Measurements from ENCODE around the gene ARMCX4. TPM values are rescaled to one million over a fixed set of nuclear protein-coding genes. Genes with fewer than 3 reads are reported as not detected.

The ARMCX4 gene
- total RNA-seq: 1 to 10 TPM; 1.9 to 6.1 (median 5.0) TPM

DNA sequence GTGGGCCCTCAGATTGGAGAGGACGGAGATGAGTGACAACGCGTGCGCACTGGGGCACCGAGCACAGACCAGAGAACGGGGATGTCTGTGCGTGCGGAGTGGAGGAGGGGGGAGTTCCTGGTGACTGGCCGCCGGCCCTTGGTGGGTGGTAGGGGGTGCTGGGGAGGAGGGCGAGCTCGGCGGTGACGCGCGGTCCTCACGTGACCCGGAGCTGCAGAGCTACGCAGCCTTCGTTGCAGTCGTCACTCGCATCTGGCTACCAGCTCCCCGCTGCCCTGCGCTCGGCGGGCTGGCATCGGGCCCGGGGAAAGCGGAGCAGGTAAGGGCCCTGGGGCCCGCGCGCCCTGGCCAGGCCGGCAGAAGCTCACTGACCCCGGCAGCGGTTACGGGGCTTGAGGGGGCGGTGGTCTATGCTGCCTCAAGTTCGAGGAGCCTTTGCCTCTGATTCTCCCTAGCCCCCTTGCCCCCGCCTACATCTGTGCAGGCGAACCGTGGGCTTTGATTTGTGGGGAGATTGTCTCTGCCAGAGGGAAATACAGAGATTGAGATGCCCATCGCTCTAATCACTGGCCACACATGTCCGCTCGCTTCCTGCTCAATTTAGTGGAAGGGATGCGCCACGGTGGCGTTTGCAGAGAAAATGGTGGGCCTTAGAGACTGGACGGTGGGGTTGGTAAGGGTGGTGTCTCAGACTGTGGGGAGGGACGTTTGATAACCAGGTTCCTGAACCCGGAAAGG is at the start of gene ARMCX4:
Gene ARMCX4 (plus strand): TSS at position 245 of the 738 bp plus-strand sequence. CDS start 3,134 bp downstream, outside the sequence.
- intact Hi-C loops (cut with DNase I; ENCODE audit: low total_unique reads): no loop called here
- H3K4me3 ChIP-seq (ENCODE audit: low read depth, poor library complexity, severe bottlenecking): peak within 1 kb of the TSS; percentile 12
- peak; percentile 14 to 83 for DNase-seq (ENCODE audit: low spot score in 2 of 2)
- WGBS, 2 donors: 7 to 42% methylated on average over 21 to 45 of the region's 50 CpGs
- TF ChIP-seq, protein P1, sequence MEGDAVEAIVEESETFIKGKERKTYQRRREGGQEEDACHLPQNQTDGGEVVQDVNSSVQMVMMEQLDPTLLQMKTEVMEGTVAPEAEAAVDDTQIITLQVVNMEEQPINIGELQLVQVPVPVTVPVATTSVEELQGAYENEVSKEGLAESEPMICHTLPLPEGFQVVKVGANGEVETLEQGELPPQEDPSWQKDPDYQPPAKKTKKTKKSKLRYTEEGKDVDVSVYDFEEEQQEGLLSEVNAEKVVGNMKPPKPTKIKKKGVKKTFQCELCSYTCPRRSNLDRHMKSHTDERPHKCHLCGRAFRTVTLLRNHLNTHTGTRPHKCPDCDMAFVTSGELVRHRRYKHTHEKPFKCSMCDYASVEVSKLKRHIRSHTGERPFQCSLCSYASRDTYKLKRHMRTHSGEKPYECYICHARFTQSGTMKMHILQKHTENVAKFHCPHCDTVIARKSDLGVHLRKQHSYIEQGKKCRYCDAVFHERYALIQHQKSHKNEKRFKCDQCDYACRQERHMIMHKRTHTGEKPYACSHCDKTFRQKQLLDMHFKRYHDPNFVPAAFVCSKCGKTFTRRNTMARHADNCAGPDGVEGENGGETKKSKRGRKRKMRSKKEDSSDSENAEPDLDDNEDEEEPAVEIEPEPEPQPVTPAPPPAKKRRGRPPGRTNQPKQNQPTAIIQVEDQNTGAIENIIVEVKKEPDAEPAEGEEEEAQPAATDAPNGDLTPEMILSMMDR (IDR thresholded peaks at IDR 0.05): no peak
- no peak for TF ChIP-seq POLR2A (IDR thresholded peaks at IDR 0.05)

DNA sequence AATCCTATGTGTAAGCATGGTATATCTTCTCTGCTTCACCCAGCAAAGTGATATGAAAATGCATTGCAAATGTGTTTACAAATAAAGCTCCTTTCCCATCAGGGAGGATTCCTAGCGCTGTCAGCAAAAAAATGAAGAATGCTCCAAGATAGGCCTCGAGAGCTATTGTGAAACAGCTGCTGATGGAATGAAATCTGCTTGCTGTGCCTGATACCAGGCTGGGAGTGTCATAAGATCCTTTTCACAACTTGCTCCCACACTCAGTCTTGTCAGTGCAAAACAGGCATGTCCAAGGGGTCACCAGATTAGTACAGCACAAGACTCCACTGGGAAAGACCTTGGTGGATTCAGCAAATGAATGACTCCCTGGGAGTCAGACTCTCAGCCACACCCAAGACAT is 43.2 kb upstream of the ARMCX4 start:
- TF ChIP-seq, protein P1 (IDR thresholded peaks at IDR 0.05): no peak
- no peak for TF ChIP-seq POLR2A (IDR thresholded peaks at IDR 0.05)
- intact Hi-C loops (cut with DNase I; ENCODE audit: low total_unique reads): no loop called here
- DNase-seq (ENCODE audit: low spot score in 2 of 2): no peak
- H3K4me3 ChIP-seq (ENCODE audit: low read depth, poor library complexity, severe bottlenecking): no peak overlapping the region
- 75 to 100% methylated on average over 2 of the region's 2 CpGs for WGBS, 2 donors

DNA sequence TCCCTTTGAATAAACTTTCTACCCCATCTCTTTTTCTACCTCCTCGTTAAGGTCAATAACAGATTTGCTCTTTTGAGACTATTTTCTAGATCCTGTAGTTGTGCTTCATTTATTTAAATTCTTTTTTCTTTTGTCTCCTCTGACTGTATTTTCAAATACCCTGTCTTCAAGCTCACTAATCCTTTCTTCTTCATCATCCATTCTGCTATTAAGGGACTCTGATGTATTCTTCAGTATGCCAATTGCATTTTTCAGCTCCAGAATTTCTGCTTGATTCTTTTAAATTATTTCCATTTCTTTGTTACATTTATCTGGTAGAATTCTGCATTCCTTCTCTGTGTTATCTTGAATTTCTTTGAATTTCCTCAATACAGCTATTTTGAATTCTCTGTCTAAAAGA is 36.0 kb upstream of the ARMCX4 start:
- 95 to 96% methylated on average over 1 of the region's 1 CpG for WGBS, 2 donors
- no peak overlapping the region for H3K4me3 ChIP-seq (ENCODE audit: low read depth, poor library complexity, severe bottlenecking)
- intact Hi-C loops (cut with DNase I; ENCODE audit: low total_unique reads): no loop called here
- no peak for TF ChIP-seq POLR2A (IDR thresholded peaks at IDR 0.05)
- TF ChIP-seq, protein P1 (IDR thresholded peaks at IDR 0.05): no peak
- DNase-seq (ENCODE audit: low spot score in 2 of 2): no peak

DNA sequence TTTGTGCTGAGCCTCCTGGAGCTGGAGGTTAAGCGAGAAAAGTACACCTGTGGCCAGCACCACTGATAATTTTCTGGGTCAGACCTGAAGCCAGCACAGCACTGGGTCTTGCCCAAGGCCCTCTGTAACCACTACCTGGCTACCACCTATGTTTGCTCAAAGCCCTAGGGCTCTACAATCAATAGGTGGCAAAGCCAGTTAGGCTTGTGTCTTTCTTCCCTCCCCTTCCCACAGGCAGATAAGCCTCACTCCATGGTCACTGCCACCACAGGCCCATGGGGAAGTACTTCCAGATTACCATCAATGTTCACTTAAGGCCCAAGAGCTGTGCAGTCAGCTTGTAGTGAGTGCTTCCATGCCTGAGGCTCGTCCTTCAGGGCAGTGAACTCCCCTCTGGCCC is 35.2 kb upstream of the ARMCX4 start:
- WGBS, 2 donors: 66 to 100% methylated on average over 1 to 2 of the region's 2 CpGs
- no peak overlapping the region for H3K4me3 ChIP-seq (ENCODE audit: low read depth, poor library complexity, severe bottlenecking)
- DNase-seq (ENCODE audit: low spot score in 2 of 2): no peak
- intact Hi-C loops (cut with DNase I; ENCODE audit: low total_unique reads): no loop called here
- TF ChIP-seq, protein P1 (IDR thresholded peaks at IDR 0.05): no peak
- no peak for TF ChIP-seq POLR2A (IDR thresholded peaks at IDR 0.05)

DNA sequence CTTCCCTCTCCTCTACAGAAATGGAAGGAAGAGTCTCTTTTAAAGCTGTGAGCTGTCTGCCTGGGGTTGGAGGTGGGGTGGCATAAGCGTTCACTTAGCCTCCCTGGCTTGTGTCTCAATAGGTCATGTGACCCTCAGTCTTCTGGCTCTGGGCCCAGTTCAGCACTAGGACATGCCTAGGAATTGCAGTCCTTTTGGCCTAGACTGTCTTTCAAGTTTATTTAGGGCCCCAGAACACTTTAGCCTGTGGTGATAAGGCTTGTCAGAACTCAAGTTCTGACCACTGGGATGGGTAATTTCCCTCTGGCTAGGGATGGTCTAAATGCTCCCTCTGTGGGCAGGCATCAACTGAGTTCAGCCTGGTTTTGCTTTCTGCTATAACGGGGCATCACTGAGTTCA is 34.3 kb upstream of the ARMCX4 start:
- TF ChIP-seq, protein P1 (IDR thresholded peaks at IDR 0.05): no peak
- TF ChIP-seq POLR2A (IDR thresholded peaks at IDR 0.05): no peak
- no peak for DNase-seq (ENCODE audit: low spot score in 2 of 2)
- no peak overlapping the region for H3K4me3 ChIP-seq (ENCODE audit: low read depth, poor library complexity, severe bottlenecking)
- intact Hi-C loops (cut with DNase I; ENCODE audit: low total_unique reads): no loop called here
- WGBS, 2 donors: 73 to 83% methylated on average over 2 of the region's 2 CpGs

DNA sequence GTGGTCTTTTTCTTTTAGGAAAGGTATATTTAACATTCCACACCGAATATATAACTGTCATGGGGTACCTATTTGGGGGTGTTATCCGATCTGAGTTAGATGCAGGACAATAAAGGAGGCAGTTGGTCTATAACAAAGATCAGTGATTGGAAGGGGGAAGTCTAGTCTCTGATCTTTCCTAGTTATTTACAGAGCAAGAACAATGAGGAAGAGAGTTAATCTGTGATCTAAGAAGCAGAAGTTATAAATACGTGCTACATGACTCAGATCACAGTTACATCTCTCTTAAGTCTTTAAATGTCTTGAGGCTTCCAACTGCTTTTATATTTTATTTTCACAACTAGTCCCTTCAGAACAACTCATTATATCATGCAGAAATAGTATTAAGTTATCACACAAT is 33.2 kb upstream of the ARMCX4 start:
- TF ChIP-seq, protein P1 (IDR thresholded peaks at IDR 0.05): no peak
- TF ChIP-seq POLR2A (IDR thresholded peaks at IDR 0.05): no peak
- DNase-seq (ENCODE audit: low spot score in 2 of 2): no peak
- no peak overlapping the region for H3K4me3 ChIP-seq (ENCODE audit: low read depth, poor library complexity, severe bottlenecking)
- WGBS, 2 donors: 68 to 83% methylated on average over 3 of the region's 3 CpGs
- intact Hi-C loops (cut with DNase I; ENCODE audit: low total_unique reads): no loop called here
